HepG2 (cell line): Measurements from ENCODE around the gene SURF2. TPM values are rescaled to one million over a fixed set of nuclear protein-coding genes. Genes with fewer than 3 reads are reported as not detected.

ENCODE experiments used
- GZF1 ChIP-seq: sonication (generic); formaldehyde crosslinking; IDR thresholded peaks from 2 replicates; pipeline ENCODE4 v1.5.1; 2020; ENCODE audit warnings: mild to moderate bottlenecking, missing genetic modification reagents
- HNRNPK ChIP-seq: fragments of 200-400 bp; formaldehyde crosslinking; IDR thresholded peaks from 2 replicates; pipeline ENCODE4 v1.6.1; 2018; ENCODE audit warnings: low read length, low read depth, moderate library complexity, mild to moderate bottlenecking; ENCODE audit not compliant: poor library complexity, severe bottlenecking
- MEIS1 ChIP-seq: sonication (generic); formaldehyde crosslinking; IDR thresholded peaks from 2 replicates; pipeline ENCODE4 v1.9.0; 2021; ENCODE audit warnings: mild to moderate bottlenecking, missing genetic modification reagents, moderate library complexity, borderline replicate concordance
- MTF2 ChIP-seq: sonication (generic); formaldehyde crosslinking; IDR thresholded peaks from 2 replicates; pipeline ENCODE4 v1.5.0; 2020; ENCODE audit warnings: missing genetic modification reagents, borderline replicate concordance
- PHF8 ChIP-seq: sonication (generic); formaldehyde crosslinking; IDR thresholded peaks from 2 replicates; pipeline ENCODE4 v1.5.0; 2020; ENCODE audit warnings: missing genetic modification reagents
- RARG ChIP-seq: sonication (generic); formaldehyde crosslinking; IDR thresholded peaks from 2 replicates; pipeline ENCODE4 v1.4.0; 2020; ENCODE audit warnings: low read depth, mild to moderate bottlenecking, missing genetic modification reagents
- SALL2 ChIP-seq: sonication (generic); formaldehyde crosslinking; IDR thresholded peaks from 2 replicates; pipeline ENCODE4 v1.8.1; 2023; ENCODE audit warnings: mild to moderate bottlenecking, missing genetic modification reagents, inconsistent platforms
- TBP ChIP-seq: sonication (generic); formaldehyde crosslinking; IDR thresholded peaks from 2 replicates; pipeline ENCODE4 v1.5.0; 2020; ENCODE audit warnings: missing genetic modification reagents
- XRCC5 ChIP-seq: fragments of 200-400 bp; formaldehyde crosslinking; optimal IDR thresholded peaks from 2 replicates; pipeline ENCODE3; 2017; ENCODE audit warnings: mild to moderate bottlenecking, low read length
- ZNF432 ChIP-seq: sonication (generic); formaldehyde crosslinking; IDR thresholded peaks from 2 replicates; pipeline ENCODE4 v1.5.0; 2020; ENCODE audit warnings: missing genetic modification reagents, mild to moderate bottlenecking, borderline replicate concordance
- ZNF766 ChIP-seq: sonication (generic); formaldehyde crosslinking; IDR thresholded peaks from 2 replicates; pipeline ENCODE4 v1.5.0; 2020; ENCODE audit warnings: missing genetic modification reagents, borderline replicate concordance
- polyA plus RNA-seq, 8 experiments: library from polyadenylated mRNA; depleted of rRNA in 3 of 8; stranded (reverse) in 7 of 8; unstranded in 1 of 8; fragments of >200 nt; fragmentation: Illumina TruSeq in 4 of 8; extraction: Trizol in 4 of 8; gene quantifications; 2 replicates each; pipeline versions ENCODE4 v1.2.1 to v1.2.3, GENCODE V29; 2011 to 2016; ENCODE audit warnings: low read depth in 4 of 8, missing spikeins in 1 of 8, mixed read lengths in 1 of 8; ENCODE audit not compliant: insufficient read depth in 1 of 8
- total RNA-seq, 5 experiments: library from RNA; depleted of rRNA; stranded (reverse); fragments of >200 nt; fragmentation: Illumina TruSeq; extraction: Trizol; gene quantifications; 2 replicates each; pipeline ENCODE4 v1.2.3, GENCODE V29; 2016; ENCODE audit warnings: low read depth in 1 of 5
- TF ChIP-seq, protein P1 (sequence below): sonication (generic); formaldehyde crosslinking; IDR thresholded peaks from 2 replicates; pipeline ENCODE4 v1.4.0; 2020; ENCODE audit warnings: missing genetic modification reagents, borderline replicate concordance
- TF ChIP-seq, protein P2 (sequence below): sonication (generic); formaldehyde crosslinking; IDR thresholded peaks from 2 replicates; pipeline ENCODE4 v1.5.0; 2020; ENCODE audit warnings: mild to moderate bottlenecking, missing genetic modification reagents
- TF ChIP-seq, protein P3 (sequence below): sonication (generic); formaldehyde crosslinking; IDR thresholded peaks from 2 replicates; pipeline ENCODE4 v1.4.0; 2020; ENCODE audit warnings: missing genetic modification reagents, borderline replicate concordance
- TF ChIP-seq, protein P4 (sequence below): sonication (generic); formaldehyde crosslinking; IDR thresholded peaks from 2 replicates; pipeline ENCODE4 v1.9.0; 2022; ENCODE audit warnings: low read depth, missing genetic modification reagents

The SURF2 gene
- total and polyA plus RNA-seq, 2 of the 13 experiments (the other 11 are each of a cell fraction or from before 2014, with no cell fraction given), result 6.3 to 13.6 TPM

DNA sequence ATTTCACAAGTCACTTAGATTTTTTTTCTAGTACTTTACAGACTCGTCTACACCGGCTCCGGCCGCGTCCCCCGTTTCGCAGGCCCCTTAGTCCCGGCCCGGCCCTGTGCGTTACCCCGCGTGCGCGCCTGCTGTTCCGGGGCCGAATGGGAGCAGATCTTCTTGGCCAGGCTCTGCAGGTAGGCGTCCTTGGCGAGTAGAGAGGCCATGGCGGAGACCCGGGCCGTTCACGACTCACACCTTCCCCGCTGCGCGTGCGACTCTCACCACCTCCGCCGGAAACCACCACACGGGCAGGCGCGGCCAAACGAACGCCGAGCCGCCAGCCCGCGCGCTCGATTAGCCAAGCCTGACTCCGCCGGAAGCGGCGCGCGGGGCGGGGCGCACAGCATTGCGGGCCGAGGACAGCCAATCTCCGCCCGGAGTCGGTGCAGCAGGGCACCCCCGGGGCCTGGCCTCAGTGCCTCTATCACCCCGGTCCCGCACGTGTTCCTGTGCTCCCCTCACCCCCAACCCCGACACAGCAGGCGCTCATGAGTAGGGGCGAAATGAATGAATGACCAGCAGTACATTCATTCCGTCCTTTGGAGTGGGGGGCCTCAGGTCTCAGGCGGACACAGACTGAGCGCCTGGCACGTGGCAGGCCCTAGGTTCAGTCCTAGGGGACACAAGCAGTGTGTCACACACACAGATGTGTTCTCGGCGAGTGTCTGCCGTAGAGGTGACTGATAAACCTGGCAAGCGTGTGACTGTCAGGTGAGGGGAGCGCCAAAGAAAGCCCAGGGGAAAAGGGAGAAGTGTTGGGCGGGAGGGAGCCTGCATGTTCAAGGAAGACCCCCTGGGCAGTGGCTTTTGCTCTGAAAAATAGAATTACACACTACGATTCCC, 20.2 kb upstream of the SURF2 start, which contains the start of gene SURF6 (continued):
- TF ChIP-seq, protein P1, sequence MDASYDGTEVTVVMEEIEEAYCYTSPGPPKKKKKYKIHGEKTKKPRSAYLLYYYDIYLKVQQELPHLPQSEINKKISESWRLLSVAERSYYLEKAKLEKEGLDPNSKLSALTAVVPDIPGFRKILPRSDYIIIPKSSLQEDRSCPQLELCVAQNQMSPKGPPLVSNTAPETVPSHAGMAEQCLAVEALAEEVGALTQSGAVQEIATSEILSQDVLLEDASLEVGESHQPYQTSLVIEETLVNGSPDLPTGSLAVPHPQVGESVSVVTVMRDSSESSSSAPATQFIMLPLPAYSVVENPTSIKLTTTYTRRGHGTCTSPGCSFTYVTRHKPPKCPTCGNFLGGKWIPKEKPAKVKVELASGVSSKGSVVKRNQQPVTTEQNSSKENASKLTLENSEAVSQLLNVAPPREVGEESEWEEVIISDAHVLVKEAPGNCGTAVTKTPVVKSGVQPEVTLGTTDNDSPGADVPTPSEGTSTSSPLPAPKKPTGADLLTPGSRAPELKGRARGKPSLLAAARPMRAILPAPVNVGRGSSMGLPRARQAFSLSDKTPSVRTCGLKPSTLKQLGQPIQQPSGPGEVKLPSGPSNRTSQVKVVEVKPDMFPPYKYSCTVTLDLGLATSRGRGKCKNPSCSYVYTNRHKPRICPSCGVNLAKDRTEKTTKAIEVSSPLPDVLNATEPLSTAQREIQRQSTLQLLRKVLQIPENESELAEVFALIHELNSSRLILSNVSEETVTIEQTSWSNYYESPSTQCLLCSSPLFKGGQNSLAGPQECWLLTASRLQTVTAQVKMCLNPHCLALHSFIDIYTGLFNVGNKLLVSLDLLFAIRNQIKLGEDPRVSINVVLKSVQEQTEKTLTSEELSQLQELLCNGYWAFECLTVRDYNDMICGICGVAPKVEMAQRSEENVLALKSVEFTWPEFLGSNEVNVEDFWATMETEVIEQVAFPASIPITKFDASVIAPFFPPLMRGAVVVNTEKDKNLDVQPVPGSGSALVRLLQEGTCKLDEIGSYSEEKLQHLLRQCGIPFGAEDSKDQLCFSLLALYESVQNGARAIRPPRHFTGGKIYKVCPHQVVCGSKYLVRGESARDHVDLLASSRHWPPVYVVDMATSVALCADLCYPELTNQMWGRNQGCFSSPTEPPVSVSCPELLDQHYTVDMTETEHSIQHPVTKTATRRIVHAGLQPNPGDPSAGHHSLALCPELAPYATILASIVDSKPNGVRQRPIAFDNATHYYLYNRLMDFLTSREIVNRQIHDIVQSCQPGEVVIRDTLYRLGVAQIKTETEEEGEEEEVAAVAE, result peak; percentile 83; the same call in 1 of the 2 replicates
- TF ChIP-seq, protein P2, sequence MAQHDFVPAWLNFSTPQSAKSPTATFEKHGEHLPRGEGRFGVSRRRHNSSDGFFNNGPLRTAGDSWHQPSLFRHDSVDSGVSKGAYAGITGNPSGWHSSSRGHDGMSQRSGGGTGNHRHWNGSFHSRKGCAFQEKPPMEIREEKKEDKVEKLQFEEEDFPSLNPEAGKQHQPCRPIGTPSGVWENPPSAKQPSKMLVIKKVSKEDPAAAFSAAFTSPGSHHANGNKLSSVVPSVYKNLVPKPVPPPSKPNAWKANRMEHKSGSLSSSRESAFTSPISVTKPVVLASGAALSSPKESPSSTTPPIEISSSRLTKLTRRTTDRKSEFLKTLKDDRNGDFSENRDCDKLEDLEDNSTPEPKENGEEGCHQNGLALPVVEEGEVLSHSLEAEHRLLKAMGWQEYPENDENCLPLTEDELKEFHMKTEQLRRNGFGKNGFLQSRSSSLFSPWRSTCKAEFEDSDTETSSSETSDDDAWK (CRISPR knock-in tag), result no peak
- 0 out of 2 replicates have a peak, but pooled peaks have one; percentile 37 for TF ChIP-seq MEIS1 (CRISPR knock-in tag)
- TF ChIP-seq, protein P3, sequence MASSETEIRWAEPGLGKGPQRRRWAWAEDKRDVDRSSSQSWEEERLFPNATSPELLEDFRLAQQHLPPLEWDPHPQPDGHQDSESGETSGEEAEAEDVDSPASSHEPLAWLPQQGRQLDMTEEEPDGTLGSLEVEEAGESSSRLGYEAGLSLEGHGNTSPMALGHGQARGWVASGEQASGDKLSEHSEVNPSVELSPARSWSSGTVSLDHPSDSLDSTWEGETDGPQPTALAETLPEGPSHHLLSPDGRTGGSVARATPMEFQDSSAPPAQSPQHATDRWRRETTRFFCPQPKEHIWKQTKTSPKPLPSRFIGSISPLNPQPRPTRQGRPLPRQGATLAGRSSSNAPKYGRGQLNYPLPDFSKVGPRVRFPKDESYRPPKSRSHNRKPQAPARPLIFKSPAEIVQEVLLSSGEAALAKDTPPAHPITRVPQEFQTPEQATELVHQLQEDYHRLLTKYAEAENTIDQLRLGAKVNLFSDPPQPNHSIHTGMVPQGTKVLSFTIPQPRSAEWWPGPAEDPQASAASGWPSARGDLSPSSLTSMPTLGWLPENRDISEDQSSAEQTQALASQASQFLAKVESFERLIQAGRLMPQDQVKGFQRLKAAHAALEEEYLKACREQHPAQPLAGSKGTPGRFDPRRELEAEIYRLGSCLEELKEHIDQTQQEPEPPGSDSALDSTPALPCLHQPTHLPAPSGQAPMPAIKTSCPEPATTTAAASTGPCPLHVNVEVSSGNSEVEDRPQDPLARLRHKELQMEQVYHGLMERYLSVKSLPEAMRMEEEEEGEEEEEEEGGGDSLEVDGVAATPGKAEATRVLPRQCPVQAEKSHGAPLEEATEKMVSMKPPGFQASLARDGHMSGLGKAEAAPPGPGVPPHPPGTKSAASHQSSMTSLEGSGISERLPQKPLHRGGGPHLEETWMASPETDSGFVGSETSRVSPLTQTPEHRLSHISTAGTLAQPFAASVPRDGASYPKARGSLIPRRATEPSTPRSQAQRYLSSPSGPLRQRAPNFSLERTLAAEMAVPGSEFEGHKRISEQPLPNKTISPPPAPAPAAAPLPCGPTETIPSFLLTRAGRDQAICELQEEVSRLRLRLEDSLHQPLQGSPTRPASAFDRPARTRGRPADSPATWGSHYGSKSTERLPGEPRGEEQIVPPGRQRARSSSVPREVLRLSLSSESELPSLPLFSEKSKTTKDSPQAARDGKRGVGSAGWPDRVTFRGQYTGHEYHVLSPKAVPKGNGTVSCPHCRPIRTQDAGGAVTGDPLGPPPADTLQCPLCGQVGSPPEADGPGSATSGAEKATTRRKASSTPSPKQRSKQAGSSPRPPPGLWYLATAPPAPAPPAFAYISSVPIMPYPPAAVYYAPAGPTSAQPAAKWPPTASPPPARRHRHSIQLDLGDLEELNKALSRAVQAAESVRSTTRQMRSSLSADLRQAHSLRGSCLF (CRISPR knock-in tag), result no peak
- TF ChIP-seq, protein P4, sequence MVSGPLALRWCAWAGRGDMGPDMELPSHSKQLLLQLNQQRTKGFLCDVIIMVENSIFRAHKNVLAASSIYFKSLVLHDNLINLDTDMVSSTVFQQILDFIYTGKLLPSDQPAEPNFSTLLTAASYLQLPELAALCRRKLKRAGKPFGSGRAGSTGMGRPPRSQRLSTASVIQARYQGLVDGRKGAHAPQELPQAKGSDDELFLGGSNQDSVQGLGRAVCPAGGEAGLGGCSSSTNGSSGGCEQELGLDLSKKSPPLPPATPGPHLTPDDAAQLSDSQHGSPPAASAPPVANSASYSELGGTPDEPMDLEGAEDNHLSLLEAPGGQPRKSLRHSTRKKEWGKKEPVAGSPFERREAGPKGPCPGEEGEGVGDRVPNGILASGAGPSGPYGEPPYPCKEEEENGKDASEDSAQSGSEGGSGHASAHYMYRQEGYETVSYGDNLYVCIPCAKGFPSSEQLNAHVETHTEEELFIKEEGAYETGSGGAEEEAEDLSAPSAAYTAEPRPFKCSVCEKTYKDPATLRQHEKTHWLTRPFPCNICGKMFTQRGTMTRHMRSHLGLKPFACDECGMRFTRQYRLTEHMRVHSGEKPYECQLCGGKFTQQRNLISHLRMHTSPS (CRISPR knock-in tag), result peak; percentile 82; the same call in 1 of the 2 replicates
- TF ChIP-seq TBP (CRISPR knock-in tag), result no peak
- no peak for TF ChIP-seq RARG (CRISPR knock-in tag)
- no peak for TF ChIP-seq ZNF432 (CRISPR knock-in tag)
- TF ChIP-seq SALL2 (CRISPR knock-in tag), result peak; percentile 97
- TF ChIP-seq ZNF766, result 0 out of 2 replicates have a peak, but pooled peaks have one; percentile 45
- TF ChIP-seq GZF1 (CRISPR knock-in tag), result peak; percentile 67; the same call in 1 of the 2 replicates
- peak; percentile 100 for TF ChIP-seq XRCC5
- peak; percentile 91 for TF ChIP-seq PHF8 (CRISPR knock-in tag)
- peak; percentile 74 for TF ChIP-seq HNRNPK
- TF ChIP-seq MTF2 (CRISPR knock-in tag), result no peak; the same call in none of the 2 replicates
